NCI-H526 (cell line): ENCODE measurements around the gene ITCH.

ENCODE experiments used
- DNase-seq, 2 experiments: peaks; one replicate each; lab custom pipeline; 2025; lab: John Stamatoyannopoulos, UW

The ITCH gene

DNA sequence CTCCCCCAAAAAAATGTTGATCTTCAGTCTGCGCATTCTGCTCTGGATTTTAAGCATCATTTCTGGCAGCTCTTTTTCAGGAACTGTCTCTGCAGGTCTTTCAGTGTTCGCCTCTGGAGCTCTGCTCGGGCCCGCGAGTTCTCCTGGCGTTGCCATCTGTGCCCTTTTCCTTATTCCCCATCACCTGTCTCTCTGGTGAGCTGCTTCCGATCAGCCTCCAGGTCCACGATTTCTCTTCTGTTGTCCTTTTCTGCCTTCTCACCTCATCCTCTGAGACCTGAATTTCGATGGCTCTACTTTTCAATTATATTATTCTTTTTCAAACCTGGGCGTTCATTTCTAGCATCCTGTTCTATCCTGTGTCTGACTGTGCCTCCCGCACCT is 194.9 kb downstream of the ITCH start:
- DNase-seq, result peak; percentile 37 to 62

DNA sequence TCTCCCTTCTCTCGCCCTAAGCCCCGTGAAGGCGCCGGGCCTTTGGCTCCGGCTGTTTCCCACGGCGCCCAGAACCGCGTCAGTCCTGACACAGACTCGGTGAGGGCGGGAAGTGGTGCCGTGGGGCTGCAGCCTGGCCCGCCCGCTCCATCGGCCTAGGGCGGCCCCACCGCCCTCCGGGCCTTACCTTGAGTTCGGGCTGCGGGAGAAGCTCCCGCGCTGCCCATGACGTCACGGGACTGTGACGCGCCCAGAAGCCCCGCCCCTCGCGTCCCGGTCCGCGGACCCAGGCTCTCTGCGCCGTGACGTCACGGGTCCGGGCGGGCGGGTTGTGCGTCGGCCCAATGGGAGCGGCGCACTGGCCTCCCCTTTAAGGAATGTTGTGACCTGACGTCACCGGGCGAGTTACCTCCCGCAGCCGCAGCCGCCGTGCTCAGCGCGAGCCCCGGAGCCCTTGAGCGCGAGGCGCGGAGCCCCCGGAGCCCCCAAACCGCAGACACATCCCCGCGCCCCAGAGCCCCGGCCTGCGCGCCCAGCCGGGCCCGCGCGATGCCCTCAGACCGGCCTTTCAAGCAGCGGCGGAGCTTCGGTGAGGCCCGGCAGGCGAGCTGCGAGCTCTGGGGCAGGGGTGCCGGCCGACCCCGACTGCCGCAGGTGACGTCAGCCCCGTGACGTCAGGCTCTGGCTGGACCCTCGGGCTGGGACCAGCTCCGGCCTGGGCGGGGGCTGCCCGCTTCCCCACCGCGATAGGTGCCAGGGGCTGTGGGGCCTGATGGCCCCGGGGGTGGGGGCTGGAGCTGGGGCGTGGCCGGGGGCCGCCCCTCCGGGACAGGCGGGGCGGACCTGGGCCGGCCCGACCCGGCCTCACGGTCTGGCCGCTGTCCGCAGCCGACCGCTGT is 195.5 kb downstream of the ITCH start, which contains the start of gene MAP1LC3A:
Gene MAP1LC3A (plus strand): TSS at position 399 of the 899 bp plus-strand sequence. CDS start 151 bp downstream, at position 550.
- peak; percentile 71 to 95 for DNase-seq

DNA sequence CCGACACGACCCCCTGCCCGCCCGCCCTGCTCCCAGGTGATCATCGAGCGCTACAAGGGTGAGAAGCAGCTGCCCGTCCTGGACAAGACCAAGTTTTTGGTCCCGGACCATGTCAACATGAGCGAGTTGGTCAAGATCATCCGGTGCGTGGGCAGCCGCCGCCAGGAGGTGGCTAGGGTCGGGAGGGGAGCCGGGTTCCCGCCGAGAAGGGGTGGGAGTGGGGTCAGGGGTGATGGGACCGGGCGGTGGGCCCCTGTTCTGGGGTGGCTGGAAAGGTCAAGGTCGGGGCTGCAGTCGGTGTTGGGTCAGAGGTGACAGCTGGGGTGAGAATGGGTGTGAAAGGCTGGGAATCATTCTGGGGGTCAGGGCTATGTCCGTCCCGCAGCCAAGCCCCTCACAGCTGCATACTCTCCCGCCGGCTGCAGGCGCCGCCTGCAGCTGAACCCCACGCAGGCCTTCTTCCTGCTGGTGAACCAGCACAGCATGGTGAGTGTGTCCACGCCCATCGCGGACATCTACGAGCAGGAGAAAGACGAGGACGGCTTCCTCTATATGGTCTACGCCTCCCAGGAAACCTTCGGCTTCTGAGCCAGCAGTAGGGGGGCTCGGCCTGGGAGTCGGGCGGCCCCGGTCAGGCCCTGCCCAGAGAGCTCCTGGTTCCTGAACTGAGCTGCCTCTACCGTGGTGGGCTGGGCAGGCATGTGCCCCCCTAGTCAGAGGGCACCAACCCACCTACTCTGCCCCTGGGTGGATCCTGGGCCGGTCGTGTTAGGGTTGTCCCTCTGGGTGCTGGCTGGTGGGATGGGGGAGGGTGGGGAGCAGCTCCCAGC is 196.5 kb downstream of the ITCH start:
- peak in 1 of 2 experiments; percentile 17 for DNase-seq

DNA sequence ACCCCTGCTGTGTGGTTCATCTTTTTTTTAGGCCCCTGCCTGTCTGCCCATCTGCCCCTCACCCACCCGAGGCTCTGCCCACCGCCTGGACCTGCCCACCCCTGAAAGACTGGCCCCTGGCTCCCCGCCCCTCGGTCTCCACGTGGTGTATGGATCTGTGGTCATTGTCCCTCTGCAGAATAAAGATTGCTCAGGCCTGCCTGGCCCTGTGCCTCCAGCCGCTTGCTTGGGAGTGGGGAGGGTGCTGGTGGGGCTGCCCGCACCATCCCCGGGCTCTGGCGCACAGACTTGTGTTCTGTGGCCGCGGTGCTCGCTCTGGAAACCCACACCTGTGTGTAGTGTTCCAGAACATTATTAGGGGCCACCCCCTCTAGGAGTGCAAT is 197.1 kb downstream of the ITCH start:
- no peak for DNase-seq

DNA sequence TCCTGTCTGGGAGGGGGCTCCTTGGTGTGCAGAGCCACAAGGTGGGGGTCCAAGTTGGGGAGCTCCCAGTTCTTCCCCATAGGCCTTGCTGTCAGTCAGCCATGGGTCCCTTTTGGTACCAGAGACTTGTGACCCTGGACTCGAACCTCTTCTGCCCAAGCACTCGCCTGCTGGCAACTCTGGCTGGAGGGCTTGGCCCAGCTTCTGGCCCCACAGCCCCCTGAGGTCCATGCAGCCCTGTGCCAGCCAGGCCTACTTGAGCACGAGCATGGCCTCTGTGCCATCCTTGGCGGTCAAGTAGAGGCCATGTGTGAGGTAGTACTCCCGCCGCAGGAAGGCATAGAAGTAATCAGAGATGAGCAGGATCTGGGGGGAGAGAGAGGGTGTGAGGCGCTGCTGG is 197.5 kb downstream of the ITCH start:
- DNase-seq, result no peak
